ENCODE measurements around the gene EEFSEC. TPM values are rescaled to one million over a fixed set of nuclear protein-coding genes. Genes with fewer than 3 reads are reported as not detected.

EEFSEC gene
- total RNA-seq, 1 donor from 2014 or later: 12.6 TPM

GRCh38 chr3:128160661-128161060 lies 7.4 kb downstream of the EEFSEC start:
- no peaks in the 10 kb centered on the region for H3K27me3 ChIP-seq (ENCODE audit: control insufficient read depth, insufficient read depth, low read length)
- H3K4me3 ChIP-seq (ENCODE audit: low read depth, low read length): no peak overlapping the region
- no peak for TF ChIP-seq CTCF (IDR thresholded peaks at IDR 0.05; ENCODE audit: insufficient read depth, low read length, poor library complexity, severe bottlenecking)
- DNase-seq (ENCODE audit: low read depth): no peak
- H3K36me3 ChIP-seq (ENCODE audit: control insufficient read depth, insufficient read depth, low read length): no peaks in the 10 kb centered on the region

- Histone ChIP-seq H3K27me3 (ENCODE audit: control insufficient read depth, insufficient read depth, low read length) (no peaks in the 10 kb centered on the region), H3K36me3 (ENCODE audit: control insufficient read depth, insufficient read depth, low read length) (no peaks in the 10 kb centered on the region), H3K4me3 (ENCODE audit: low read depth, low read length) (no peak overlapping the region)
- TF ChIP-seq CTCF (IDR thresholded peaks at IDR 0.05; ENCODE audit: insufficient read depth, low read length, poor library complexity, severe bottlenecking): no peak
- no peak for DNase-seq (ENCODE audit: low read depth)
Measured at GRCh38 chr3:128163432-128163831, 10.2 kb downstream of the EEFSEC start.

GRCh38 chr3:128166971-128167453 lies 13.7 kb downstream of the EEFSEC start:
- no peak for TF ChIP-seq CTCF (IDR thresholded peaks at IDR 0.05; ENCODE audit: insufficient read depth, low read length, poor library complexity, severe bottlenecking)
- no peaks in the 10 kb centered on the region for H3K27me3 ChIP-seq (ENCODE audit: control insufficient read depth, insufficient read depth, low read length)
- no peaks in the 10 kb centered on the region for H3K36me3 ChIP-seq (ENCODE audit: control insufficient read depth, insufficient read depth, low read length)
- DNase-seq (ENCODE audit: low read depth): no peak
- H3K4me3 ChIP-seq (ENCODE audit: low read depth, low read length): no peak overlapping the region

GRCh38 chr3:128167646-128167972 lies 14.3 kb downstream of the EEFSEC start:
- Histone ChIP-seq H3K27me3 (ENCODE audit: control insufficient read depth, insufficient read depth, low read length) (no peaks in the 10 kb centered on the region), H3K36me3 (ENCODE audit: control insufficient read depth, insufficient read depth, low read length) (no peaks in the 10 kb centered on the region), H3K4me3 (ENCODE audit: low read depth, low read length) (no peak overlapping the region)
- no peak for TF ChIP-seq CTCF (IDR thresholded peaks at IDR 0.05; ENCODE audit: insufficient read depth, low read length, poor library complexity, severe bottlenecking)
- DNase-seq (ENCODE audit: low read depth): no peak

GRCh38 chr3:128167973-128168674 lies 14.8 kb downstream of the EEFSEC start:
- Histone ChIP-seq H3K36me3 (ENCODE audit: control insufficient read depth, insufficient read depth, low read length) (no peaks in the 10 kb centered on the region), H3K4me3 (ENCODE audit: low read depth, low read length) (no peak overlapping the region), H3K27me3 (ENCODE audit: control insufficient read depth, insufficient read depth, low read length) (no peaks in the 10 kb centered on the region)
- no peak for TF ChIP-seq CTCF (IDR thresholded peaks at IDR 0.05; ENCODE audit: insufficient read depth, low read length, poor library complexity, severe bottlenecking)
- no peak for DNase-seq (ENCODE audit: low read depth)

DNA sequence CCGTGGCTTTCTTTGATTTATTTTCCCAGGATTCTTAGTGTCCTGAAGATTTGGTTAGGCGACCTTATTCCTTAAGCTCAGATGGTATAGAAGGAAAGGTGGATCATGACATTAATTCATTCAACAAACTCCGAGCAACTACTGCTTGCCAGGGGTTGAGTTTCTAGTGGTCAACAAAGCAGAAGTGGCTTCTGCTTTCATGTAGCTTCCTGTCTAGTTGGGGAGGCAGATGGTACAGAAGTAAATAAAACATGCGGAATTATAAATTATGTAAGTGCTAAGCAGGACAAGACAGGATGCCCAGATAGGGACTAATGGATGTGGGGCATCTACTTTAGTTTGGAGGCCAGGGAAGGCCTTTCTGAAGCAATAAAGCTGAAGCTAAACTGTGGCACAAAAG lies 15.6 kb downstream of the EEFSEC start:
- no peak for DNase-seq (ENCODE audit: low read depth)
- TF ChIP-seq CTCF (IDR thresholded peaks at IDR 0.05; ENCODE audit: insufficient read depth, low read length, poor library complexity, severe bottlenecking): no peak
- Histone ChIP-seq H3K4me3 (ENCODE audit: low read depth, low read length) (no peak overlapping the region), H3K27me3 (ENCODE audit: control insufficient read depth, insufficient read depth, low read length) (no peaks in the 10 kb centered on the region), H3K36me3 (ENCODE audit: control insufficient read depth, insufficient read depth, low read length) (no peaks in the 10 kb centered on the region)
